Upper lobe of right lung (tissue), 1 donor: ENCODE data around the gene GRID1. TPM values are rescaled to one million over a fixed set of nuclear protein-coding genes. Genes with fewer than 3 reads are reported as not detected.

ENCODE experiments used
- ATAC-seq: fragments of 200-7000 bp; cut with Tn5 transposase; one replicate; pipeline ENCODE4 v1.9.1; 2020; ENCODE audit warnings: mild to moderate bottlenecking, moderate library complexity
- DNase-seq: peaks from one replicate; pipeline ENCODE4 v3.0.0-alpha.2; 2020
- H3K27ac ChIP-seq: fragments of 200-600 bp; one replicate; pipeline ENCODE4 v1.8.0; 2022
- H3K27me3 ChIP-seq: fragments of 200-600 bp; one replicate; pipeline ENCODE4 v1.8.0; 2022; ENCODE audit warnings: mild to moderate bottlenecking
- H3K36me3 ChIP-seq: fragments of 200-600 bp; one replicate; pipeline ENCODE4 v1.8.0; 2022
- H3K4me1 ChIP-seq: fragments of 200-600 bp; one replicate; pipeline ENCODE4 v1.8.0; 2022
- H3K4me3 ChIP-seq: fragments of 200-600 bp; one replicate; pipeline ENCODE4 v1.8.0; 2022; ENCODE audit warnings: mild to moderate bottlenecking
- H3K9me3 ChIP-seq: fragments of 200-600 bp; one replicate; pipeline ENCODE4 v1.8.0; 2022
- intact Hi-C: fragments of 100-400 bp; cut with DNase I; formaldehyde crosslinking; loops from one replicate; pipeline ENCODE4 v1.11.0; 2022
- total RNA-seq: library from RNA; stranded (reverse); fragmentation: NEBNext Ultra II Directional; extraction: Animal tissue kit (Norgen Biotek cat#: 25700); gene quantifications from one replicate; pipeline ENCODE4 v1.2.1, GENCODE V29; 2021
- TF ChIP-seq, protein P1 (sequence below): fragments of 200-600 bp; IDR thresholded peaks from one replicate; pipeline ENCODE4 v1.8.0; 2022; ENCODE audit warnings: antibody characterized with exemption
- donor health status: DM: no; HTN: yes; CAD: no; lungs with severe emphysema.

GRID1 gene
- total RNA-seq, 1 donor from 2014 or later = 3.0 TPM

DNA sequence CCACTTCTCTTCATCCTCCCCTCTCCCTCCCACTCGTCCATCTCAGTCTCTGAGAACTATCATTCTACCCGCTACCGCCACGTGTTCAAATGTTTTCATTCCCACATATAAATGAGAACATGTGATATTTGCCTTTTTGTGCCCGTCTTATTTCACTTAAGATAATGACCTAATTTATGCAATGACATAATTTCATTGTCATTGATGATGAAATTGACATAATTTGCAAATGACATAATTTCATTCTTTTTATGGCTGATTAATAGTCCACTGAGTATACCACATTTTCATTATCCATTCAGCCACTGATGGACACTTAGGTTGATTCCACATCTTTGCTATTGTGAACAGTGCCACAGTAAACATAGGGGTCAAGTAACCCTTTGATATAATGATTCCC lies 292.3 kb downstream of the GRID1 start:
- ATAC-seq (no peak), DNase-seq (no peak)
- Histone ChIP-seq H3K27ac (no peak overlapping the region), H3K36me3 (no peaks in the 10 kb centered on the region), H3K9me3 (no peaks in the 10 kb centered on the region), H3K4me3 (no peak overlapping the region), H3K4me1 (no peaks in the 10 kb centered on the region), H3K27me3 (no peaks in the 10 kb centered on the region)
- intact Hi-C loops = no loop called here
- TF ChIP-seq, protein P1, sequence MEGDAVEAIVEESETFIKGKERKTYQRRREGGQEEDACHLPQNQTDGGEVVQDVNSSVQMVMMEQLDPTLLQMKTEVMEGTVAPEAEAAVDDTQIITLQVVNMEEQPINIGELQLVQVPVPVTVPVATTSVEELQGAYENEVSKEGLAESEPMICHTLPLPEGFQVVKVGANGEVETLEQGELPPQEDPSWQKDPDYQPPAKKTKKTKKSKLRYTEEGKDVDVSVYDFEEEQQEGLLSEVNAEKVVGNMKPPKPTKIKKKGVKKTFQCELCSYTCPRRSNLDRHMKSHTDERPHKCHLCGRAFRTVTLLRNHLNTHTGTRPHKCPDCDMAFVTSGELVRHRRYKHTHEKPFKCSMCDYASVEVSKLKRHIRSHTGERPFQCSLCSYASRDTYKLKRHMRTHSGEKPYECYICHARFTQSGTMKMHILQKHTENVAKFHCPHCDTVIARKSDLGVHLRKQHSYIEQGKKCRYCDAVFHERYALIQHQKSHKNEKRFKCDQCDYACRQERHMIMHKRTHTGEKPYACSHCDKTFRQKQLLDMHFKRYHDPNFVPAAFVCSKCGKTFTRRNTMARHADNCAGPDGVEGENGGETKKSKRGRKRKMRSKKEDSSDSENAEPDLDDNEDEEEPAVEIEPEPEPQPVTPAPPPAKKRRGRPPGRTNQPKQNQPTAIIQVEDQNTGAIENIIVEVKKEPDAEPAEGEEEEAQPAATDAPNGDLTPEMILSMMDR = no peak

DNA sequence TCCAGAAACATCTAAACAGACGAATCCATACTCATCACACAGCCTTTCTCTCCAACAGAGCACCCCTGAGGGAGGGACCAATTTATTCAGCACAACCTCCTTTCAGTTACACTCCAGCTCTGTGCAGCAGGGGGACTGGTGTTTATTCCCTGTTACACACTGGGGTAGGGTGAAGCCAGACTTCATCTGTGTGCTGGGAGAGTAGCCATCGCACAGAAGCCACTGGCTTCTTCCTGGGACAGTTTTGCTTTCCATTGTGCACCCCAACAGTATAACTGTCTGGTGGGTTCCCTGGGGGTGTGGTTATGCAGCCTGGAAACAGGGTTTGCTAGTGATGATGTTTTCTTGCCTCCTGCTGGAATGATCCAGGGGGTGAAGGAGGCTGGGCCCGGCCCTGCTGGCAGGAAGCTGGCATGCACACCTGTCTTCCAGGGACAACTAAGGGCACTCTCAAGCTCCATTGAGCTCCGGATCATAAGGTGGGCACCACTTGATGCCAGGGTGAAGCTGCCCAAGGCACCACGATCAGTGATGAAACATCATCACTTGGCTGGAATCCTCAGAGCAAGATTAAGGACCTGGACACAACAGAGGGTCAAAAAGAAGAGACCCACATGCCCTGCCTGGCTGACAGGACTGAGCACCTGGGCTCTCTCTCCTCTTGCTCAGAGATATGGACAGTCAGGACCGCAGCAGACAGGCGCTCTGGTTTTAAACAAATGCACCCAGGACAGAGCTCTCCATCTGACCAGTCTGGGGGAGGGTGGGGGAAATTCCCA lies 293.2 kb downstream of the GRID1 start:
- intact Hi-C loops = no loop called here
- ATAC-seq = no peak
- DNase-seq = no peak
- Histone ChIP-seq H3K4me1 (no peaks in the 10 kb centered on the region), H3K9me3 (no peaks in the 10 kb centered on the region), H3K4me3 (no peak overlapping the region), H3K36me3 (no peaks in the 10 kb centered on the region), H3K27me3 (no peaks in the 10 kb centered on the region), H3K27ac (no peak overlapping the region)
- TF ChIP-seq, protein P1 = no peak

GRCh38 chr10:86072413-86072812 lies 294.2 kb downstream of the GRID1 start:
- Histone ChIP-seq H3K27me3 (no peaks in the 10 kb centered on the region), H3K27ac (no peak overlapping the region), H3K36me3 (no peaks in the 10 kb centered on the region), H3K4me3 (no peak overlapping the region), H3K9me3 (no peaks in the 10 kb centered on the region), H3K4me1 (no peaks in the 10 kb centered on the region)
- no peak for ATAC-seq
- TF ChIP-seq, protein P1 = no peak
- intact Hi-C loops = no loop called here
- no peak for DNase-seq

- no peak overlapping the region for H3K27ac ChIP-seq
- intact Hi-C loops = no loop called here
- no peaks in the 10 kb centered on the region for H3K36me3 ChIP-seq
- H3K4me3 ChIP-seq = no peak overlapping the region
- TF ChIP-seq, protein P1 = no peak
- no peaks in the 10 kb centered on the region for H3K9me3 ChIP-seq
- no peak for DNase-seq
- H3K27me3 ChIP-seq = no peaks in the 10 kb centered on the region
- no peak for ATAC-seq
- H3K4me1 ChIP-seq = no peaks in the 10 kb centered on the region
Observed at GRCh38 chr10:86071758-86072157, 294.8 kb downstream of the GRID1 start.

- TF ChIP-seq, protein P1 = no peak
- Histone ChIP-seq H3K27me3 (no peaks in the 10 kb centered on the region), H3K9me3 (no peaks in the 10 kb centered on the region), H3K36me3 (no peaks in the 10 kb centered on the region), H3K4me3 (no peak overlapping the region), H3K27ac (no peak overlapping the region), H3K4me1 (no peaks in the 10 kb centered on the region)
- no peak for ATAC-seq
- DNase-seq = no peak
- intact Hi-C loops = no loop called here
Observed at GRCh38 chr10:86071145-86071544, 295.4 kb downstream of the GRID1 start.

- intact Hi-C loops = no loop called here
- ATAC-seq (no peak), DNase-seq (no peak)
- TF ChIP-seq, protein P1 = no peak
- Histone ChIP-seq H3K4me1 (no peaks in the 10 kb centered on the region), H3K36me3 (no peaks in the 10 kb centered on the region), H3K27ac (no peak overlapping the region), H3K9me3 (no peaks in the 10 kb centered on the region), H3K4me3 (no peak overlapping the region), H3K27me3 (no peaks in the 10 kb centered on the region)
Observed at GRCh38 chr10:86070278-86070677, 296.3 kb downstream of the GRID1 start.
